ENCODE data around the gene TPD52L1.

TPD52L1 gene

GRCh38 chr6:125264476-125264875 lies 110.9 kb downstream of the TPD52L1 start:
- no peak for TF ChIP-seq GATA3 (IDR thresholded peaks at IDR 0.05; ENCODE audit: low read depth, low read length)

- TF ChIP-seq GATA3 (IDR thresholded peaks at IDR 0.05; ENCODE audit: low read depth, low read length), result no peak
- TF ChIP-seq GATA2 (IDR thresholded peaks at IDR 0.05; ENCODE audit: low read depth, low read length), result no peak
Measured at GRCh38 chr6:125267806-125268523, 114.4 kb downstream of the TPD52L1 start.

GRCh38 chr6:125268765-125269164 lies 115.2 kb downstream of the TPD52L1 start:
- no peak for TF ChIP-seq GATA2 (IDR thresholded peaks at IDR 0.05; ENCODE audit: low read depth, low read length)
- TF ChIP-seq GATA3 (IDR thresholded peaks at IDR 0.05; ENCODE audit: low read depth, low read length), result no peak

- TF ChIP-seq GATA3 (IDR thresholded peaks at IDR 0.05; ENCODE audit: low read depth, low read length), result no peak
- TF ChIP-seq GATA2 (IDR thresholded peaks at IDR 0.05; ENCODE audit: low read depth, low read length), result no peak
Measured at GRCh38 chr6:125269328-125269985, 115.9 kb downstream of the TPD52L1 start.

GRCh38 chr6:125270380-125270779 lies 116.8 kb downstream of the TPD52L1 start:
- TF ChIP-seq GATA2 (IDR thresholded peaks at IDR 0.05; ENCODE audit: low read depth, low read length) (no peak), GATA3 (IDR thresholded peaks at IDR 0.05; ENCODE audit: low read depth, low read length) (no peak)

GRCh38 chr6:125271486-125272159 lies 118.0 kb downstream of the TPD52L1 start:
- TF ChIP-seq GATA3 (IDR thresholded peaks at IDR 0.05; ENCODE audit: low read depth, low read length), result no peak
- no peak for TF ChIP-seq GATA2 (IDR thresholded peaks at IDR 0.05; ENCODE audit: low read depth, low read length)

GRCh38 chr6:125273251-125273650 lies 119.7 kb downstream of the TPD52L1 start:
- TF ChIP-seq GATA3 (IDR thresholded peaks at IDR 0.05; ENCODE audit: low read depth, low read length) (no peak), GATA2 (IDR thresholded peaks at IDR 0.05; ENCODE audit: low read depth, low read length) (no peak)

- no peak for TF ChIP-seq GATA2 (IDR thresholded peaks at IDR 0.05; ENCODE audit: low read depth, low read length)
- no peak for TF ChIP-seq GATA3 (IDR thresholded peaks at IDR 0.05; ENCODE audit: low read depth, low read length)
Measured at GRCh38 chr6:125273965-125274364, 120.4 kb downstream of the TPD52L1 start.

- no peak for TF ChIP-seq GATA3 (IDR thresholded peaks at IDR 0.05; ENCODE audit: low read depth, low read length)
- TF ChIP-seq GATA2 (IDR thresholded peaks at IDR 0.05; ENCODE audit: low read depth, low read length), result no peak
Measured at GRCh38 chr6:125274935-125275334, 121.4 kb downstream of the TPD52L1 start.

GRCh38 chr6:125275779-125276178 lies 122.2 kb downstream of the TPD52L1 start:
- TF ChIP-seq GATA3 (IDR thresholded peaks at IDR 0.05; ENCODE audit: low read depth, low read length) (no peak), GATA2 (IDR thresholded peaks at IDR 0.05; ENCODE audit: low read depth, low read length) (no peak)

- TF ChIP-seq GATA3 (IDR thresholded peaks at IDR 0.05; ENCODE audit: low read depth, low read length), result no peak
- TF ChIP-seq GATA2 (IDR thresholded peaks at IDR 0.05; ENCODE audit: low read depth, low read length), result no peak
Measured at GRCh38 chr6:125277838-125278237, 124.3 kb downstream of the TPD52L1 start.

GRCh38 chr6:125279961-125280360 lies 126.4 kb downstream of the TPD52L1 start:
- TF ChIP-seq GATA3 (IDR thresholded peaks at IDR 0.05; ENCODE audit: low read depth, low read length) (no peak), GATA2 (IDR thresholded peaks at IDR 0.05; ENCODE audit: low read depth, low read length) (no peak)

GRCh38 chr6:125285353-125285752 lies 131.8 kb downstream of the TPD52L1 start:
- TF ChIP-seq GATA3 (IDR thresholded peaks at IDR 0.05; ENCODE audit: low read depth, low read length) (no peak), GATA2 (IDR thresholded peaks at IDR 0.05; ENCODE audit: low read depth, low read length) (no peak)

GRCh38 chr6:125285936-125286335 lies 132.4 kb downstream of the TPD52L1 start:
- TF ChIP-seq GATA2 (IDR thresholded peaks at IDR 0.05; ENCODE audit: low read depth, low read length), result no peak
- no peak for TF ChIP-seq GATA3 (IDR thresholded peaks at IDR 0.05; ENCODE audit: low read depth, low read length)

- TF ChIP-seq GATA2 (IDR thresholded peaks at IDR 0.05; ENCODE audit: low read depth, low read length) (no peak), GATA3 (IDR thresholded peaks at IDR 0.05; ENCODE audit: low read depth, low read length) (no peak)
Measured at GRCh38 chr6:125287718-125288117, 134.1 kb downstream of the TPD52L1 start.

Data from SH-SY5Y (cell line).